Measurements from ENCODE around the gene DTX3.
"Not testable (repeated sequence)": the region's sequence is repeated elsewhere in the genome, so short reads cannot be mapped to it uniquely, and the experiment has no call there.

Gene DTX3, protein sequence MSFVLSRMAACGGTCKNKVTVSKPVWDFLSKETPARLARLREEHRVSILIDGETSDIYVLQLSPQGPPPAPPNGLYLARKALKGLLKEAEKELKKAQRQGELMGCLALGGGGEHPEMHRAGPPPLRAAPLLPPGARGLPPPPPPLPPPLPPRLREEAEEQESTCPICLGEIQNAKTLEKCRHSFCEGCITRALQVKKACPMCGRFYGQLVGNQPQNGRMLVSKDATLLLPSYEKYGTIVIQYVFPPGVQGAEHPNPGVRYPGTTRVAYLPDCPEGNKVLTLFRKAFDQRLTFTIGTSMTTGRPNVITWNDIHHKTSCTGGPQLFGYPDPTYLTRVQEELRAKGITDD

GRCh38 chr12:57604454-57604991, at the start of gene DTX3:
Gene DTX3 (plus strand): TSS chr12:57604824. CDS start chr12:57606518, 1,694 bp downstream.
- DNase-seq = no peak

DNA sequence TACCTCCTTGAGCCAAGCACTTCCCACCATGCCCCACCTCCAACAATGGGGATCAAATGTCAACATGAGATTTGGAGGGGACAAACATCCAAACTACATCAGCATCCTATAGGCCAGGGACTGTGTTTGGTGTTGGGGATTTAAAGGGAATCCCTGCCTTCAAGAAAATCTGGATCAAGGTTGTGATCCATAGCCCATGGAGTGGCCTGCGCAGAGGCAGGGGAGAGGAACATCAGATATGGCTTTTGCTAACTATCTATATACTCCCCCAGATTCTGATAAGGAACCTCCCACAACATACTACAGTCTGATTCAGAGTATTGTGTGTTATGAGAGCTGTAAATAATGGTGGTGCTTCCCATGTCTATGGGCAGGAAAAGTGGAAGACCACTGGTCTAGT, 49.7 kb upstream of the DTX3 start:
- no peak for DNase-seq

GRCh38 chr12:57558864-57559263, 45.8 kb upstream of the DTX3 start:
- DNase-seq = no peak

DNA sequence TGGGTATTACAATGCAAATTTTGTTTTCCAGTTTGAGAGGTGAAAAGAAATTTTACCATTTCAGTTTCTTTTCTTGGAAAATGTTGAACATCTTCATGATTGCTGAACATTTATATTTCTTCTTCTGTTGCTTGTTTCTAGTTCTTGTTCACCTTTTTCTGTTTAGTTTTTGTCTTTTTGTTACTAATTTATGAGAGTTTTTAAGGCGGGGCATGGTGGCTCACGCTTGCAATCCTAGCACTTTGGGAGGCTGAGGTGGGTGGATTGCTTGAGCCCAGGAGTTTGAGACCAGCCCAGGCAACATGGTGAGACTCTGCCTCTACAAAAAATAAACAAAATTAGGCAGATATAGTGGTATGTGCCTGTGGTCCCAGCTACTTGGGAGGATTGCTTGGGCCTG, 44.1 kb upstream of the DTX3 start:
- no peak for DNase-seq

- DNase-seq = not testable (repeated sequence)
Observed at GRCh38 chr12:57561117-57561516, 43.5 kb upstream of the DTX3 start.

DNA sequence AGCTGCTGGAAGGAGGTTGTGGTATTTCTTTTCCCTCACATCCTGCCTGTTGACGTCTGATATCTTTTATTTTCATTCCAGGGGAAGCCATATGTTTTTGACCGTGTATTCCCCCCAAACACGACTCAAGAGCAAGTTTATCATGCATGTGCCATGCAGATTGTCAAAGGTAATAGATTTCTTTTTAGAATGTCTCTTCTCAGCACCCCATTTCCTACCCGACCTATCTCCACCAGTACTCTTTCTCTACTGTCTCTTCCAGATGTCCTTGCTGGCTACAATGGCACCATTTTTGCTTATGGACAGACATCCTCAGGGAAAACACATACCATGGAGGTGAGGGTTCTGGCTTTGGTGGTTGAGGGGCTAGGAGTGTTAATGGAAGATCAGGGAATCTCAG, 41.3 kb upstream of the DTX3 start:
- no peak for DNase-seq

DNA sequence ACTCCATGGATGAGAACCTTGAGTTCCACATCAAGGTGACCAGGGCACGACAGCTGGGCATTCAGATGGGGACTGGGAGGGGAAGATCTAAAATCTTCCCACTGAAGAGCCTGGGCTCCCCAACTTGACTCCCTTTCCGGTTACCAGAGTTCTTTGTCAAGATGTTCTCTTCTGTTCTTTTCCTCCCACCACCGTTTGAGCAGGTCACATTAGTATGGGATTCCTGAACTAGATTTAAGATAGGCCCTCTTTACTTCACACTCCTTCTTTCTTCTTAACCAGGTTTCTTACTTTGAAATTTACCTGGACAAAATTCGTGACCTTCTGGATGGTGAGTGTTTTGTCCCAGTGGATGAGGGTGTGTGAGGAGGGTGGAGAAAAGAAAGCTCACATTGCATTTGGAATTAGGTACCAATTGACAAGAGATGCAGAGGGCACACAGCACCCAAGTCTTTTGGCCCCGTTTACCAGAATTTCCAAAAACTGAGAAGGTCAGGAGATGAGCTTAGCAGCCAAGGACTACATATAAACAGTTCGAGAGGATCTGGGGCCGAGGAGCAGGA, 40.4 kb upstream of the DTX3 start:
- no peak for DNase-seq

- no peak for DNase-seq
Observed at GRCh38 chr12:57568838-57569237, 35.8 kb upstream of the DTX3 start.

- no peak for DNase-seq
Observed at GRCh38 chr12:57569858-57570257, 34.8 kb upstream of the DTX3 start.

DNA sequence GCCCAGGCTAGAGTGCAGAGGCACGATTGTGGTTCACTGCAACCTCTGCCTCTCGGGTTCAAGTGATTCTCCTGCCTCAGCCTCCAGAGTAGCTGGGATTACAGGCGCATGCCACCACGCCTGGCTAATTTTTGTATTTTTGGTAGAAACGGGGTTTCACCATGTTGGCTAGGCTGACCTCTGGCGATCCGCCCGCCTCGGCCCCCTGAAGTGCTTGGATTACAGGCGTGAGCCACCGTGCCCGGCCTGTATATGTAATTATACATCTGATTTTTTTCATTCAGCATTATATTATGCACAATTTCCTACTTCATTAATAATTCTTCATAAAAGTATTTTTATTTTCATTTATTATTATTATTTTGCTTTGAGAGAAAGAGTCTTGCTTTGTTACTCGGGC, 34.2 kb upstream of the DTX3 start:
- not testable (repeated sequence) for DNase-seq

GRCh38 chr12:57571926-57572762, 32.5 kb upstream of the DTX3 start:
- no peak for DNase-seq

DNA sequence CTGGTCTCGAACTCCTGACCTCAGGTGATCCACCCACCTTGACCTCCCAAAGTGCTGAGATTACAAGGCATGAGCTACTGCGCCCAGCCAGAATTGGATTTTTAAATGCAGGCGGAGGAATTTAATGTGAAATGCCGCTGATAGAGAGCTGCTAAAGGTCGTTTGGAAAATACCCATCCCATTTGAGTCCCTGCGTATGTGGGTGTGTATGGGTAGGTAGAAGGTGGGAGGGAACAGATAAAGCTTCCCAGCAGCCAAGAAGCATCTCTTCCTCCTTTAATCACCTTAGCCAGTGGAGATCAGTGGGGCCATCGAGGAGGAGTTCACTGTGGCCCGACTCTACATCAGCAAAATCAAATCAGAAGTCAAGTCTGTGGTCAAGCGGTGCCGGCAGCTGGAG, 29.8 kb upstream of the DTX3 start:
- DNase-seq = no peak

GRCh38 chr12:57575771-57576612, 28.6 kb upstream of the DTX3 start:
- no peak for DNase-seq

- no peak for DNase-seq
Observed at GRCh38 chr12:57576613-57577160, 27.9 kb upstream of the DTX3 start.

GRCh38 chr12:57577981-57578758, 26.5 kb upstream of the DTX3 start:
- DNase-seq = no peak

- DNase-seq = no peak
Observed at GRCh38 chr12:57579011-57579410, 25.6 kb upstream of the DTX3 start.

GRCh38 chr12:57579677-57580465, 24.8 kb upstream of the DTX3 start:
- no peak for DNase-seq

GRCh38 chr12:57580466-57580795, 24.2 kb upstream of the DTX3 start:
- no peak for DNase-seq

GRCh38 chr12:57581802-57582201, 22.8 kb upstream of the DTX3 start:
- no peak for DNase-seq

GRCh38 chr12:57582440-57582839, 22.2 kb upstream of the DTX3 start:
- DNase-seq = no peak

Data from NCI-H446 (cell line).